AG04449 (cell line): Measurements from ENCODE around the gene CAPG.

Source experiments
- CTCF ChIA-PET: fragments of 350-600 bp; formaldehyde crosslinking; extraction: SDS; loops from one replicate; lab custom pipeline; 2021; ENCODE audit warnings: antibody characterized with exemption; lab: Yijun Ruan, JAX
- POLR2A ChIA-PET: fragments of 400-600, 350-600 bp; formaldehyde crosslinking; extraction: SDS; loops from one replicate; lab custom pipeline; 2020; ENCODE audit warnings: antibody characterized with exemption, inconsistent platforms; lab: Yijun Ruan, JAX
- DNase-seq: peaks from one replicate; pipeline ENCODE4 v3.0.0-alpha.2; 2010; ENCODE audit warnings: low read depth, low spot score
- H3K4me3 ChIP-seq: 2 replicates; pipeline ENCODE4 v1.5.1; 2011; ENCODE audit warnings: low read depth, mild to moderate bottlenecking, control low read depth, low read length
- TF ChIP-seq, protein P1 (sequence below): IDR thresholded peaks from one replicate; pipeline ENCODE4 v1.5.1; 2011; ENCODE audit warnings: mild to moderate bottlenecking, moderate library complexity, low read length, control low read depth, inconsistent platforms; ENCODE audit not compliant: insufficient read depth; ENCODE audit errors: missing control alignments

CAPG gene

DNA sequence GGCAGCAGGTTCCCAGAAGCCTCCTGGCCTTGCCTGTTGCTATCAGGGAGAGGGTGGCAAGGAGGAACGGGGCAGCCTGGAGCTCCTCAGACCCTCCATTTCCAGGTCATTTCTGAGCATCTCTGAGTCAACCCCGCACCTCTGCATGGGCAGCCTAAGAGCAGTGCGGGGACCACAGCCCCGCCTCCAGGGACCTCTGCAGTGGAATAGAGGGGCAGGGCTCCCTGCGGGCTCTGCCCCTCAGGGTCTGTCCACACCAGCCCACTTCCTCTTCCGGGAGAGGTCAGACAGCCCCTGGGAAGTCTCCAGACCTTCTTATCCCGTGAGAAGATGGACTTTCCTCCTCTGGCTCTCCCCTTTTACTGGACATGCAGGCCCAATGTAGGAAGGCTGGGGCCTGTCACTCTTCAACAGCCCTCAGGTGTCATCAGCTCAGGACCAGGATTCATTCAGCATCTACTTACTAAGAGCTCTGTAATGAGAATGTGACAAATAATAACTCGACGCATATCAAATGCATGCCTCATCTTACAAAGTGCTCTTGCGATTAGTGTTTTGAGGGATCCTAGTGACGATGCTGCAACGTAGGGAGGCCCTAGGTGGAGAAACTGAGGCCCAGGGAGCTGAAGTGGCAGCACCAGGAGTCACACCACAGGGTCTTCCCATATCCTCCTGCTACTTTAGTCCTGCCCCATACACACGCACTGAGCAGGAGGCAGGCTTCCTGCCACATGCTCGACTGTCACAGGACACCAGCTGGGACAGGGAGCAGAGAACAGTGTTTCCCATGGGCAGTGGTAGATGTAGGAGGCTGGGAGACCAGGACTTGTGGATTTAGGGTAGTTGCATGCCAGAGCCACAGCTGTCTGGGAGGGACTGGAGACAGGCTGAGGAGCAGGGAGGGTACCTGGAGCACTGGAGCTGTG is 36.4 kb upstream of the CAPG start:
- ChIA-PET CTCF (interaction anchor here (1.1 to 34.9 kb wide), 3 partner anchors 24 to 101 kb away, joined by 3 to 922 read pairs (median 13); partner anchors contain the start of genes GGCX, MAT2A and SH2D6), POLR2A (interaction anchor here (0.6 to 3.7 kb wide), 4 partner anchors 9 to 97 kb away, joined by 3 to 45 read pairs (median 8); partner anchors contain the start of gene MAT2A)
- no peak overlapping the region for H3K4me3 ChIP-seq
- TF ChIP-seq, protein P1, sequence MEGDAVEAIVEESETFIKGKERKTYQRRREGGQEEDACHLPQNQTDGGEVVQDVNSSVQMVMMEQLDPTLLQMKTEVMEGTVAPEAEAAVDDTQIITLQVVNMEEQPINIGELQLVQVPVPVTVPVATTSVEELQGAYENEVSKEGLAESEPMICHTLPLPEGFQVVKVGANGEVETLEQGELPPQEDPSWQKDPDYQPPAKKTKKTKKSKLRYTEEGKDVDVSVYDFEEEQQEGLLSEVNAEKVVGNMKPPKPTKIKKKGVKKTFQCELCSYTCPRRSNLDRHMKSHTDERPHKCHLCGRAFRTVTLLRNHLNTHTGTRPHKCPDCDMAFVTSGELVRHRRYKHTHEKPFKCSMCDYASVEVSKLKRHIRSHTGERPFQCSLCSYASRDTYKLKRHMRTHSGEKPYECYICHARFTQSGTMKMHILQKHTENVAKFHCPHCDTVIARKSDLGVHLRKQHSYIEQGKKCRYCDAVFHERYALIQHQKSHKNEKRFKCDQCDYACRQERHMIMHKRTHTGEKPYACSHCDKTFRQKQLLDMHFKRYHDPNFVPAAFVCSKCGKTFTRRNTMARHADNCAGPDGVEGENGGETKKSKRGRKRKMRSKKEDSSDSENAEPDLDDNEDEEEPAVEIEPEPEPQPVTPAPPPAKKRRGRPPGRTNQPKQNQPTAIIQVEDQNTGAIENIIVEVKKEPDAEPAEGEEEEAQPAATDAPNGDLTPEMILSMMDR, result no peak
- DNase-seq, result no peak

DNA sequence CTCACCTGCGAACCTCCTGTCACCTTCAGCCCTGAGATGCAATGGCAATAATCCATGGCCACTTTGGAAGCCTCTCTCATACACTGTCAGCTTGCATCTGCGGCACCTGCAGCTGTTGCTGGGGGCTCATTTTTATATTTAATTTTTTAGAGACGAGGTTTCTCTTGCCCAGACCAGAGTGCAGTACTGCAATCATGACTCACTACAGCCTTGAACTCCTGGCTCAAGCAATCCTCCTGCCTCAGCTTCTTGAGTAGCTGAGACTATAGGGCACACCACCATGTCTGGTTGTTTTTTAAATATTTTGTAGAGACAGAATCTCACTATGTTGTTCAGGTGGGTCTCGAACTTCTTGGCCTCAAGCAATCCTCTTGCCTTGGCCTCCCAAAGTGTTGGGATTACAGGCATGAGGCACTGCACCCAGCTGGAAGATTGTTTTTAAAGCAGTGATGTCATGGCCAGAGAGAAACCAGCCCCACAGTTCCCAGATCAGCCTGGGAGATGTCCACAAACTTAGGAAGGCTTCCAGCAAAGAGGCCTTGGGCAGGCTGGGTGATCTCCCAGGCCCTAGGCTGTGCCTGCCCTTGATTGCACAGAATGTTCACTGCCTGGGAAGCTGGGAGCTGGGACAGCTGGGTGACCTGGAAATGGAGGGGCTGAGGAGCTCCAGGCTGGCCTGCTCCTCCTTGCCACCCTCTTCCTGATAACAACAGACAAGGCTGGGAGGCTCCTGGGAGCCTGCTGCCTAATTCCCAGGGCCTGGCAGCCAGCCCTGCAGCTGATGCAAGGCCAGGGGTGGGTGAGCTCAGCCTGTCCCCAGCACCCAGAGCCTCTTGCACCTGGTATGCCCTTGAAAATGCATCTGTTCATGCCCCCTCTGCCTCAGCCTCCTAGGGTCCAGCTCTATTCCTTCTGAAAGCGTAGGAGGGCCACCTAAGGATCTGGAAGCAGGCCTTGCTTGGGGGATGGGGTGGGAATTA is 35.4 kb upstream of the CAPG start:
- peak; percentile 50 for DNase-seq
- TF ChIP-seq, protein P1, result no peak
- H3K4me3 ChIP-seq, result no peak overlapping the region
- CTCF ChIA-PET, result interaction anchor here (1.1 to 34.9 kb wide), 3 partner anchors 25 to 102 kb away, joined by 3 to 922 read pairs (median 13); partner anchors contain the start of genes GGCX, MAT2A and SH2D6
- POLR2A ChIA-PET, result interaction anchor here (0.6 to 3.7 kb wide), 4 partner anchors 8 to 98 kb away, joined by 3 to 45 read pairs (median 8); partner anchors contain the start of gene MAT2A

DNA sequence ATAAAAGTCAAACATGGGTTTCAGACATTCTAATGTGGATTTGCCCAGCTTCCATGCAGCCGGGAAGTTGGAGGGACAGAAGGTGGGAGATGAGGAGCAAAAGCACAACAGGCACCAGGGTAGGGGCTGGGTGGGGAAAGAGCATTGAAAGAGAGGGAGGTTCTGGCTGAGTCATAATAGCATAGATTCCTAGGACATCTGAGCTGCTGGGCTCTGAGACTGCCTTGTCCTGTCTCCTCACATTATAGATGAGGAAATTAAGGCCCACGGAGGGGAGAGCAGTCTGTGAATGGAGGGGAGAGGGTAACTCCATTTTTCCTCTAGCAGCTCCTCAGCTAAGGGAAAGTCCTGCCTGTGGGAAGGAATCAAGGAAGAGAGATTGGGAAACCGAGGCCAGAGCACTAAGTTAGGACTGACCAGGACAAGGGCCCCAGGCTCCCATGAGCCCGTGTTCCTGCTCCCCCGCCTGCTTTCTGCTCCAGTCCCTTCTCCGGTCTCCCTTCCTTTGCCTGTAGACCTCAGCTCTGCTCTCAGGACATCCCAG is 34.5 kb upstream of the CAPG start:
- TF ChIP-seq, protein P1, result no peak
- H3K4me3 ChIP-seq, result no peak overlapping the region
- ChIA-PET POLR2A (interaction anchor here (0.5 to 3.7 kb wide), 5 partner anchors 7 to 102 kb away, joined by 3 to 45 read pairs (median 6); partner anchors contain the start of gene MAT2A), CTCF (interaction anchor here (2.4 to 34.9 kb wide), 2 partner anchors 25 to 103 kb away, joined by 13 to 922 read pairs; partner anchors contain the start of genes GGCX, MAT2A and SH2D6)
- DNase-seq, result no peak

DNA sequence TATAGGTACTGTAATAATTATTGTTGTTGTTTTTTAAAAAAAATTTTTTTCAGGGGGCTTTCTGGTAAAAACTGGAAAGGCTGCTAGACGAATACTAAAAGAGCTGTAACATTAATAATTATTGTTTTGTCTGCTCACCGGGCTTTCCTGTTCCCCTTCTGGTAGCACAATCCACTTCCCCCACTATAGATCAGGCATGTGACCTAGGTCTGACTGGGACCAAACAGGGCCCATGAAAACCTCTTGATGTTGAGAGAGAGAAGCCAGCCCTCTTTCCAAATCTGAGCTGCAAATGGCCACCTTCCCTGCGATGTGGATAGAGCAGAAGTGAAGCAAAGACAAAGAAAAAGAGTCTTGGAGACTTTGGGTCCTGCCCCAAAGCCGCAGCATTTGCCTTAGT is 31.7 kb upstream of the CAPG start:
- CTCF ChIA-PET, result interaction anchor here (0.8 to 34.9 kb wide), 5 partner anchors 21 to 141 kb away, joined by 3 to 922 read pairs (median 3); partner anchors contain the start of genes GGCX and MAT2A
- H3K4me3 ChIP-seq, result no peak overlapping the region
- POLR2A ChIA-PET, result interaction anchor here (1.0 to 1.8 kb wide), 2 partner anchors 98 to 101 kb away, joined by 3 to 10 read pairs; partner anchors contain the start of gene MAT2A
- TF ChIP-seq, protein P1, result no peak
- DNase-seq, result no peak

DNA sequence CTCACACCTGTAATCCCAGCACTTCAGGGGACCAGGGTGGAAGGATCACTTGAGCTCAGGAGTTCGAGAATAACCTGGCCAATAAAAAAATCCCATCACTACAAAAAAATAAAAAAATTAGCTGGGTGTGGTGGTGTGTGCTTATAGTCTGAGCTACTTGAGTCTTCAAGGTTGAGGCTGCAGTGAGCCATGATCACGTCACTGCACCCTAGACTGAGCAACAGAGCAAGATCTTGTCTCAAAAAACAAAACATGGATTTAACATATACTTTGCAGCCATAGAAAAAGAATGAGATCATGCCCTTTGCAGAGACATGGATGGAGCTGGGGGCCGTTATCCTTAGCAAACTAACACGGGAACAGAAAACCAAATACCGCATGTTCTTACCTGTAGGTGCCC is 30.6 kb upstream of the CAPG start:
- ChIA-PET CTCF (interaction anchor here (1.7 to 34.9 kb wide), 2 partner anchors 21 to 107 kb away, joined by 11 to 922 read pairs; partner anchors contain the start of genes GGCX and MAT2A), POLR2A (no interaction called here)
- DNase-seq, result no peak
- H3K4me3 ChIP-seq, result no peak overlapping the region
- TF ChIP-seq, protein P1, result no peak
